Adrenal gland (tissue), 5 donors: ENCODE results near the gene FBXO40.

Experiments used
- POLR2A ChIP-seq, 2 donors: fragments of 450-650 bp; IDR thresholded peaks; one replicate each; pipeline ENCODE4 v1.6.1; 2017; ENCODE audit warnings: antibody characterized with exemption in 2 of 2, mild to moderate bottlenecking in 2 of 2, moderate library complexity in 1 of 2
- TF ChIP-seq, protein P1 (sequence below), 6 experiments: fragments of 450-650 bp in 4 of 6; fragments of 200-600 bp in 2 of 6; sonication (generic) in 1 of 6; IDR thresholded peaks; 1 replicate in 5 of 6; 2 replicates in 1 of 6; pipeline versions ENCODE4 v1.5.1 to v1.8.0; 2016 to 2021; ENCODE audit warnings: antibody characterized with exemption in 6 of 6, mild to moderate bottlenecking in 2 of 6, moderate library complexity in 1 of 6
- donor health status: DM: no; HTN: no; CAD: no.

DNA sequence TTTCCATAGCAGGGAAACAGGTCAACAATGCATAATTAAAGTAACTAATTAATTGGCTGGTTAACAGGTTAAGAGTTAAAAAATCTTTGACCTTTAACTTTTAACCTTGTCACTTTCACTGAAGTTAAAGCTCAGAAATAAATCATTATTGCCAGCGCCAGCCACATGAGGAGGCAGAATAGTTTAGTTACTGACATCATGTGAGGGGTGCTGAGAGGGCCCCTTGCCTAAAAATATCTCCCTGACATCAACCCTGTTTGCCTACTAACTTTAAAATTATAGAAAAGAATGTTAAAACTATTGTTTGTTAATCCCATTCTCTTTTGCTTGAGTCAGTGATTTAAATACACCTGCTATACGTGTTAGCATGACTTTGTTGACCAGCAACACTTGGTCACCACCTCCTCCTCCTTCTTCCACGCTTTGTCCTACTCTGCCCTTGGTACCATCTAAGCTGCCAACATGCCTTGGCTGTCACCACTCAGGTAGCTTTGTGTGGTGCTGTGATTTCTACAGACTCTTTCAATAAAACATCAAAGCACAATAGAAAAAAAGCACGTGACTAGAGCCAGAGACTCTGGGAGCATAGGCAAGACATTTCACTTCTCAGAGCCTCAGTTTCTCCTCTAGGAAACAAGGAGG lies 2.7 kb downstream of the FBXO40 start:
- TF ChIP-seq, protein P1, sequence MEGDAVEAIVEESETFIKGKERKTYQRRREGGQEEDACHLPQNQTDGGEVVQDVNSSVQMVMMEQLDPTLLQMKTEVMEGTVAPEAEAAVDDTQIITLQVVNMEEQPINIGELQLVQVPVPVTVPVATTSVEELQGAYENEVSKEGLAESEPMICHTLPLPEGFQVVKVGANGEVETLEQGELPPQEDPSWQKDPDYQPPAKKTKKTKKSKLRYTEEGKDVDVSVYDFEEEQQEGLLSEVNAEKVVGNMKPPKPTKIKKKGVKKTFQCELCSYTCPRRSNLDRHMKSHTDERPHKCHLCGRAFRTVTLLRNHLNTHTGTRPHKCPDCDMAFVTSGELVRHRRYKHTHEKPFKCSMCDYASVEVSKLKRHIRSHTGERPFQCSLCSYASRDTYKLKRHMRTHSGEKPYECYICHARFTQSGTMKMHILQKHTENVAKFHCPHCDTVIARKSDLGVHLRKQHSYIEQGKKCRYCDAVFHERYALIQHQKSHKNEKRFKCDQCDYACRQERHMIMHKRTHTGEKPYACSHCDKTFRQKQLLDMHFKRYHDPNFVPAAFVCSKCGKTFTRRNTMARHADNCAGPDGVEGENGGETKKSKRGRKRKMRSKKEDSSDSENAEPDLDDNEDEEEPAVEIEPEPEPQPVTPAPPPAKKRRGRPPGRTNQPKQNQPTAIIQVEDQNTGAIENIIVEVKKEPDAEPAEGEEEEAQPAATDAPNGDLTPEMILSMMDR (IDR thresholded peaks at IDR 0.05): no peak
- TF ChIP-seq POLR2A (IDR thresholded peaks at IDR 0.05): no peak
